Measurements from ENCODE around the gene ELMOD2.

DNA sequence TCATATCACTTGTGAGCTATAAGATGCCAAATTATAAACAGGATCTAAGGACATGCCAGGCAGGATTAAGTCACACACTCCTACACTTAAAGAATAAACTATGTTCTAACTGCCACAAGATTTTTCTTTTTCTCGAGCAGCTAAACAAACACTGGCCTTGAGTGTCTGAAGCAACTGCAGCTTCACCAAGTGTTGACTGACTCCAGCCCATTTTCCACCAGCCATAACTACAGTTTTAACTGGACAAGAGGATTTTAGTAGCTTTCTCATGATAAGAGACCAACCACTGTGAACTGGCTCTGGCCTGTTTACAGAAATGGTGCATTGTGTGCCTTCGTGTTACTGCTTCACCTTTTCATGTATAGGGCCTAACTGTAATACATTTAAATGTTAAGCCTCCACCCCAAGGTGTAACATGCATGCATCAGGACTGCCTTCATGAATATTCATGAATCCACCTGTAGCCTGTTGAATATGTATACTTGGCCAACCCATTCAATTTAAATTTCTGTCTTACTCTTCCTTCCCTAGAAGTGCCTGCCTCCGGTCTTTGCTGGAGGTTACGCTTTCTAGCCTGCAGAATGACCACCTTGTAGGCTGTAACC is 34.0 kb downstream of the ELMOD2 start:
- TF ChIP-seq EZH2 (IDR thresholded peaks at IDR 0.05; ENCODE audit: insufficient read depth, poor library complexity, severe bottlenecking) (no peak), EZH2phosphoT487 (IDR thresholded peaks at IDR 0.05; ENCODE audit: insufficient read depth, low read depth) (no peak)
